GM03348 (cell line): ENCODE results near the gene PITPNC1.
A peak's percentile ranks its signal among the peaks of the same experiment; 100 is the strongest.

Source experiments
- DNase-seq: peaks from one replicate; pipeline ENCODE4 v3.0.0; 2012; ENCODE audit warnings: low spot score

The PITPNC1 gene

GRCh38 chr17:67434061-67434525 lies 57.0 kb downstream of the PITPNC1 start:
- DNase-seq = no peak

GRCh38 chr17:67435122-67435521 lies 58.0 kb downstream of the PITPNC1 start:
- DNase-seq = no peak

GRCh38 chr17:67435786-67436185 lies 58.7 kb downstream of the PITPNC1 start:
- no peak for DNase-seq

- DNase-seq = no peak
These were observed 59.2 kb downstream of the PITPNC1 start for GRCh38 chr17:67436233-67436632.

GRCh38 chr17:67438667-67439066 lies 61.6 kb downstream of the PITPNC1 start:
- no peak for DNase-seq

- no peak for DNase-seq
These were observed 62.2 kb downstream of the PITPNC1 start for GRCh38 chr17:67439269-67439668.

- no peak for DNase-seq
These were observed 63.4 kb downstream of the PITPNC1 start for GRCh38 chr17:67440277-67441051.

GRCh38 chr17:67441052-67441895 lies 64.2 kb downstream of the PITPNC1 start:
- DNase-seq = peak; percentile 66

- DNase-seq = no peak
These were observed 64.8 kb downstream of the PITPNC1 start for GRCh38 chr17:67441896-67442219.

GRCh38 chr17:67442787-67443624 lies 65.9 kb downstream of the PITPNC1 start:
- DNase-seq = no peak

GRCh38 chr17:67443931-67444595 lies 67.0 kb downstream of the PITPNC1 start:
- peak; percentile 52 for DNase-seq

- DNase-seq = no peak
These were observed 71.4 kb downstream of the PITPNC1 start for GRCh38 chr17:67448449-67448848.

GRCh38 chr17:67449065-67449464 lies 72.0 kb downstream of the PITPNC1 start:
- no peak for DNase-seq

- no peak for DNase-seq
These were observed 73.0 kb downstream of the PITPNC1 start for GRCh38 chr17:67449845-67450755.

- no peak for DNase-seq
These were observed 75.8 kb downstream of the PITPNC1 start for GRCh38 chr17:67452681-67453554.

- no peak for DNase-seq
These were observed 79.0 kb downstream of the PITPNC1 start for GRCh38 chr17:67456103-67456502.

GRCh38 chr17:67456889-67457288 lies 79.8 kb downstream of the PITPNC1 start:
- DNase-seq = no peak

GRCh38 chr17:67458203-67458602 lies 81.1 kb downstream of the PITPNC1 start:
- no peak for DNase-seq

GRCh38 chr17:67459985-67460384 lies 82.9 kb downstream of the PITPNC1 start:
- no peak for DNase-seq
